ENCODE measurements around the gene GPR63.

GPR63 gene

GRCh38 chr6:96816301-96816817 lies 20.9 kb downstream of the GPR63 start:
- no peak for DNase-seq

- no peak for DNase-seq
These were observed 22.7 kb downstream of the GPR63 start for GRCh38 chr6:96814625-96815024.

DNA sequence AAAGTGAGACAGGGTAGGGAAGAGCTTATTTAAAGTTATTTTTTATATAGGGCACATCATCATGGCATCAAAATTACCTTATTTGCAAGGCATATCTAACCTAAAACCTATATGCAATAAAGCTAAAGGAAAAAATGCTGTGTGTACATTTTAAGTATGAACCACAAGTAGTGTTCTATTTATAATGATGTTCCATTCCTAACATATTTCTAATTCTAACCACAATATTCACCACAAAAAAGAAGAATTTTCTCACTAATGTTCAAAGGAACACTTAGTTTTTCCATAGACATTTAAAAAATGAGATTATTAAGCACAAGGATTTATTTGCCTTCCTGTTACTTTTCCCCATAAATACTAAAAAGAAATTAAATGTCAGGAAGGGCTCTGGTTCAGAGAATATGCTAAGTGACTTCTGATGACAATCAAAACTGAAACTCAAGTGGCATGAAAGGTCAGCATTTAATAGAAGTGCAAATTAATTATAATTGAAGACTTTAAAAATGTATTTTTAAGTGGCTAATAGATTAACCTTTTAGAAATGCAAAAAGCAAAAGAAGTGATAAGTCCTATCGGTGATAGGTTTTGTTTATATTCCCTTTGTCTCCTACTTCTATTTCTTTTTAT lies 25.1 kb downstream of the GPR63 start:
- no peak for DNase-seq

- no peak for DNase-seq
These were observed 25.6 kb downstream of the GPR63 start for GRCh38 chr6:96811670-96812069.

- no peak for DNase-seq
These were observed 26.1 kb downstream of the GPR63 start for GRCh38 chr6:96811136-96811535.

- no peak for DNase-seq
These were observed 28.2 kb downstream of the GPR63 start for GRCh38 chr6:96809119-96809518.

GRCh38 chr6:96803106-96803481 lies 34.2 kb downstream of the GPR63 start:
- DNase-seq, result no peak

GRCh38 chr6:96795481-96795880 lies 41.8 kb downstream of the GPR63 start:
- DNase-seq, result no peak

DNA sequence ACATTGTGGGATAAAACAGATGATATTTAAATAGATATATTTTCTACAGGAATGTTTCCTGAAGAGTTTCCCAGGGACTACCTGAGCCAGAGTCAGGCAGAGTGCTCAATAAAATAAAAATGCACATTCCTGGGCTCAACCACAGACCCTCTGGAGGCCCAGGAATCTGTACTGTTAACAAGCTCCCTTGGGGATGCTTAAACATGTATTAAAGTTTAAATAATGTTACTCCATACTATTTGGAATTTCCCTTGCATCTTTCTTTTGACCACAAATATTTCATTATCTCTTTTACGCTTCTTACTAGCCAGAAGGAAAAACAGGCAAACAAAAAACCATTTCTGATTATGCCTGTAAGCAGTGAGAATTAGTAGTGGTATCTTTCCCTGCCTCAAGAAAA lies 42.3 kb downstream of the GPR63 start:
- DNase-seq, result no peak

DNA sequence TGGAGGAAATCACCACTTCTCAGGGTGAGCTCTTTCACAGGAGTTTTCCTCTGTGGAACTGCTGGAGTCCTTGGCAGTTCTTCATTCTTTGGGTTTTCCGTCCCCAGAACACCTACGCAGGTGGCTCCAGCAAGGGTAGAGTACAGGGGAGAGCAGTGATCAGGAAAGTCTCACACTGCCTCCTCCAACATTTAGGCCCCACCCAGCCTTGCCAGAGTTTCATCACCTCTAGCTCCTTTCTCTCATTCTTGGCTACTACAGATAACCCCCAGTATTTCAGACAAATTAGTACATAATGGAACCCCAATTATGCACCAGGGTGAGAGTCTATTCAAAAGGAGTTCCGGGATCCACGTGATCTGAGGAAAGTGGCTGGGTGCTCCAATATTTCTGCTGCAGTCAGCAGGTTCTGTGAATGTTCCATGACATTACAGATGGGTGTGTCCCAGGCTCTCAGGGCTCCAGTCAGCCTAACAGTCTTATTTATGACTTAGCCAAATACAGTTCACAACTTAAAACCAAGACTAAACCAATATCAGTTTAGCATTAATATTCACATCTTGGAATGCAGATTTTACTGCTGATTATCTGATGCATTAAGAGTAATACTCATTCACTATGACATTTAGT lies 44.6 kb downstream of the GPR63 start:
- no peak for DNase-seq

GRCh38 chr6:96789871-96790270 lies 47.4 kb downstream of the GPR63 start:
- DNase-seq, result no peak

DNA sequence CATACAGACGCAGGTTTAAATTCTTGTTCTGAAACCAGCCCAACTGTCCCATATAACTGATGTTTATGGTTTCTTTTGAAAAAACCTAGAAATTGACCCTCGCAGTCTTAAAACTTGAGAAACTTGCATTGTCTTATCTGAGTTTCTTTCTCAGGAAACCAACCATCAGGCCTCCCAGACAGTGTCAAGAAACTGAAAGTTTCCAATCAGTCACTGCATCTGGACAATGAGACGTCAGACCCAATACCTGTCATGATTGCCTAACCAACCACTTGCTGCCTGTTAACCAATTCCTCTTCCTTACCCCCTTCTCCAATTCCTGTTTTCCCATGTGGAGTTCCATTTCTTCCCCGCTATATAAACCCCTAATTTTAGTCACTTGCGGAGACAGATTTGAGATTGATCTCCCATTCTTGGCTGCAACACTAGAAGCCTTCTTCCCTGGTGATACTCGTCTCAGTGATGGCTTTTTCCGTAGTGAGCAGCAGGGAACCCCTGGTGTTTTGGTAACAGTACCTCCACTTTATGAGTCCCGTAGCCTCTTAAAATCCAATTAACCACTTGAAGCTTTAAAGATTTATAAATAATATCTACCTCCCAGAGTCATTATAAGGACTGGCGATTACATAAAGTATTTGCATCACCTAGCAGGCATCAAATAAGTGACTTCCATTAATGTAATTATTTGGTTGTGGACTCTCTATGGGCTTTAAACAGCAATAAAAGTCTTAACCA lies 49.3 kb downstream of the GPR63 start:
- DNase-seq, result no peak

- DNase-seq, result no peak
These were observed 50.9 kb downstream of the GPR63 start for GRCh38 chr6:96786336-96786735.

DNA sequence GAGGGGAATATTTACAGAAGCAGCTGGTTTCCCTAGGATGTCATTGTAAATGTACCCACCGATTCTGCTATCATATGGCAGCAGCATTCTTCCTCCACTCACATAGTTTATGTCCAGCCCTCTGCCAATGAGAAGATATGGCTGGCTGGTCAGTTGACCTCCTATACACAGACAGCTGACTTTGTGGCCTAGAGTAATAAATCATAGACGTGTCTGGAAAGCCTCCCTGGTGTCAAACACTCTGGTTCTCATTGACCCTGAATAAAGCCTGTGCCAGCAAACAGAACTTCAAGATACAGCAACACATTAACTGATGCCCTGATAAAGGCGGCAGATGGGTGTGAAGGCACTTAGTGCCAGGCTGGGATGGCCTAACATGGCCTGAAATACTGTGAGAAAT lies 52.6 kb downstream of the GPR63 start:
- DNase-seq, result no peak

- DNase-seq, result no peak
These were observed 54.0 kb downstream of the GPR63 start for GRCh38 chr6:96783307-96783706.

GRCh38 chr6:96781557-96781956 lies 55.7 kb downstream of the GPR63 start:
- no peak for DNase-seq

- no peak for DNase-seq
These were observed 60.2 kb downstream of the GPR63 start for GRCh38 chr6:96777113-96777512.

DNA sequence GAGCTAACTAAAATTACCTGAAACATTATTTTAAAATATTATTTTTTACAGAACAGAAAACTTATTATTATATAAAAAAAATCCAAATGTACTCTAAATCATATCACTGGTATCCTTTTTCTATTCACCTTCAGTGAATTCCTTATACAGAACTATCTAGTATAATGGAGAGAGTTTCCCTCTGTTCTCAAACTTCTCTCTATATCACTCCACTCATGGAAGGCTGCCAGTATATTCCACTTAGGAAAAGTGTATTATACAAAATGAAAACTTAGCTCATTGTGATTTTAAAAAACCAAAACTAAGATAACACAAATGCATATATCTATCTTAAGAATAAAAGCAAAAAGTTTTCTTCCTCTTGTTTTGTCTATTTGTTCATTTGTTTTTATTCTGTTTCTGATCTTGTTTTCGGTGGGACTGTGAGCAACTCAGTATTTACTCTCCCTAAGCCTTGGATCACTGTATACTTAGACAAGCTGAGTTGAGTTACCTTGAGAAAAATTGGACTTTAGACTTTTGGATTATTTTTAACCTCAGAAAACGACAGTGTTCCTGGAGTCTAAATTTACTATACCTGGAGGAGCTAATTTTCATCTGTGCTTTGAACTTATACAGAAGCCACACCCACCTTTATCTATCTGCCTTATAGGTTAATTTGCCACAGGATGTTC lies 61.4 kb downstream of the GPR63 start:
- DNase-seq, result no peak

DNA sequence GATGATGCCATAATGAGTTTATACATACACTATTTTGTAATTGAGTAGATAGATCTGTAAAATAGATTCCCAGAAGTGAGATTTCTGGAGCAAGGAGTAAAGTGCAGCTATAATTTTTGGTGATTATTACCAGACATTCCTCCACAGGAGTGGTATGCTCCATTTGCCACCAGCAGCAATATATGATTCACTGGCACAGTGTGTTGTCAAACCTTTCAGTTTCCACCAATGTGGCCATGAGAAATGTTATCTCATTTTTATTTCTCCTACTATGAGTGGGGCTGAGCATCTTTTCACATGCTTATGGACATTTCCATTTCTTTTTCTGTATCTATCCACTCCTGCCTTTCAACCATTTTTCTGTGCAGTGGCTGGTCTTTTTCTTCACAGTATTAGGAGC lies 70.5 kb downstream of the GPR63 start:
- DNase-seq, result no peak

DNA sequence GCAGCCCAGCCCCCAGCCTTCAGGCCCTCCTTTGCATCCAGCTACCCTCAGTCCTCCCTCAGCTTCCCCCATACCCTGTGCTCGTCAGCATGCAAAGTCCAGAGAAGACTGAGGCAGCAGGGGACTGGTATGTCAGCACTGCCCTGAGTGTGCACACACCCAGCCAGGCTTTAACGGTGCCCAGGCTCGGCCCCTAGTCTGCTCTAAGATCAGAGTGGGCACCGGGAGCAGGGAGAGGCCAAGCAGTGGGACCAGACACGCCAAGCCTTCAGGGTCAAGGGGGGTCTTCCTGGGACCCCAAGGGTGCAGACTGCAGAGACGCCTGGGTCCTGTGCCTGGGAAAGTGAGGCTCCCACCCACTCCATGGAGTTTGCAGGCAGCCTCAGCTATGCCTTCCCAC lies 74.7 kb downstream of the GPR63 start:
- DNase-seq, result no peak

GRCh38 chr6:96761794-96762193 lies 75.5 kb downstream of the GPR63 start:
- no peak for DNase-seq

- no peak for DNase-seq
These were observed 77.1 kb downstream of the GPR63 start for GRCh38 chr6:96760153-96760687.

DNA sequence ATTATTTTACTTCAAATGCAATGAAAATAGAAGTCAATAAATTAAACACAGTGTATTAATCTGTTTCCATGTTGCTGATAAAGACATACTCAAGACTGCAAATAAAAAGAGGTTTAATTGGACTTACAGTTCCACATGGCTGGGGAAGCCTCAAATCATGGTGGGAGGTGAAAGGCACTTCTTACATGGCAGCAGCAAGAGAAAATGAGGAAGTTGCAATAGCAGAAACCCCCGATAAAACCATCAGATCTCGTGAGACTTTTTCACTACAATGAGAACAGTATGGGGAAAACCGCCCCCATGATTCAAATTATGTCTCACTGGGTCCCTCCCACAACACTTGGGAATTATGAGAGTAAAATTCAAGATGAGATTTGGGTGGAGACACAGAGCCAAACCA lies 82.2 kb downstream of the GPR63 start:
- DNase-seq, result no peak

Measured in left hindlimb (tissue), 1 donor.